ENCODE results near the gene BLOC1S5. TPM values are rescaled to one million over a fixed set of nuclear protein-coding genes. Genes with fewer than 3 reads are reported as not detected.
"Not testable (repeated sequence)": the region's sequence is repeated elsewhere in the genome, so short reads cannot be mapped to it uniquely, and the experiment has no call there.

Gene BLOC1S5
- total RNA-seq, 1 experiment from 2014 or later, result 15.0 TPM

GRCh38 chr6:8043221-8043620 lies 21.0 kb downstream of the BLOC1S5 start:
- H3K4me1 ChIP-seq, result no peaks in the 10 kb centered on the region
- no peak overlapping the region for H3K27ac Mint-ChIP-seq (ENCODE audit: unreplicated experiment)
- H3K9me3 ChIP-seq, result no peaks in the 10 kb centered on the region
- TF ChIP-seq, protein P1, sequence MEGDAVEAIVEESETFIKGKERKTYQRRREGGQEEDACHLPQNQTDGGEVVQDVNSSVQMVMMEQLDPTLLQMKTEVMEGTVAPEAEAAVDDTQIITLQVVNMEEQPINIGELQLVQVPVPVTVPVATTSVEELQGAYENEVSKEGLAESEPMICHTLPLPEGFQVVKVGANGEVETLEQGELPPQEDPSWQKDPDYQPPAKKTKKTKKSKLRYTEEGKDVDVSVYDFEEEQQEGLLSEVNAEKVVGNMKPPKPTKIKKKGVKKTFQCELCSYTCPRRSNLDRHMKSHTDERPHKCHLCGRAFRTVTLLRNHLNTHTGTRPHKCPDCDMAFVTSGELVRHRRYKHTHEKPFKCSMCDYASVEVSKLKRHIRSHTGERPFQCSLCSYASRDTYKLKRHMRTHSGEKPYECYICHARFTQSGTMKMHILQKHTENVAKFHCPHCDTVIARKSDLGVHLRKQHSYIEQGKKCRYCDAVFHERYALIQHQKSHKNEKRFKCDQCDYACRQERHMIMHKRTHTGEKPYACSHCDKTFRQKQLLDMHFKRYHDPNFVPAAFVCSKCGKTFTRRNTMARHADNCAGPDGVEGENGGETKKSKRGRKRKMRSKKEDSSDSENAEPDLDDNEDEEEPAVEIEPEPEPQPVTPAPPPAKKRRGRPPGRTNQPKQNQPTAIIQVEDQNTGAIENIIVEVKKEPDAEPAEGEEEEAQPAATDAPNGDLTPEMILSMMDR (IDR thresholded peaks at IDR 0.05; ENCODE audit: insufficient read depth in 1 of 2, low read depth in 1 of 2, low read length in 1 of 2, severe bottlenecking in 1 of 2, unreplicated experiment in 1 of 2), result no peak
- CTCF ChIA-PET, result no interaction called here
- no peak overlapping the region for H3K4me3 ChIP-seq (ENCODE audit: low read depth, low read length)
- no peaks in the 10 kb centered on the region for H3K4me1 Mint-ChIP-seq (ENCODE audit: low read depth, unreplicated experiment)
- DNase-seq, result no peak
- intact Hi-C loops (cut with micrococcal nuclease; ENCODE audit: unreplicated experiment), result no loop called here
- POLR2A ChIA-PET, result no interaction called here
- no peaks in the 10 kb centered on the region for H3K27me3 Mint-ChIP-seq (ENCODE audit: insufficient read depth, unreplicated experiment)
- no peak overlapping the region for H3K4me3 Mint-ChIP-seq (ENCODE audit: unreplicated experiment)
- H3K27me3 ChIP-seq (replicated peaks; ENCODE audit: control insufficient read depth, insufficient read depth, low read length), result no peaks in the 10 kb centered on the region
- no TSS peak for BruUV-seq (replicated peaks)
- H3K9me3 Mint-ChIP-seq (ENCODE audit: unreplicated experiment), result peaks cover 20% of the 10 kb centered on the region
- no peaks in the 10 kb centered on the region for H3K36me3 ChIP-seq (ENCODE audit: control insufficient read depth, insufficient read depth, low read length)
- H3K36me3 Mint-ChIP-seq (ENCODE audit: insufficient read depth, unreplicated experiment), result peaks cover 37% of the 10 kb centered on the region

GRCh38 chr6:8041913-8042583 lies 22.1 kb downstream of the BLOC1S5 start:
- intact Hi-C loops (cut with micrococcal nuclease; ENCODE audit: unreplicated experiment), result no loop called here
- TF ChIP-seq, protein P1 (IDR thresholded peaks at IDR 0.05; ENCODE audit: insufficient read depth in 1 of 2, low read depth in 1 of 2, low read length in 1 of 2, severe bottlenecking in 1 of 2, unreplicated experiment in 1 of 2), result no peak
- Mint-ChIP-seq H3K9me3 (ENCODE audit: unreplicated experiment) (peaks cover 16% of the 10 kb centered on the region), H3K4me3 (ENCODE audit: unreplicated experiment) (no peak overlapping the region), H3K27me3 (ENCODE audit: insufficient read depth, unreplicated experiment) (no peaks in the 10 kb centered on the region), H3K4me1 (ENCODE audit: low read depth, unreplicated experiment) (no peaks in the 10 kb centered on the region), H3K27ac (ENCODE audit: unreplicated experiment) (no peak overlapping the region), H3K36me3 (ENCODE audit: insufficient read depth, unreplicated experiment) (peaks cover 27% of the 10 kb centered on the region)
- BruUV-seq (replicated peaks), result no TSS peak
- ChIA-PET POLR2A (no interaction called here), CTCF (no interaction called here)
- H3K4me3 ChIP-seq (ENCODE audit: low read depth, low read length), result no peak overlapping the region
- H3K9me3 ChIP-seq, result no peaks in the 10 kb centered on the region
- H3K27me3 ChIP-seq (replicated peaks; ENCODE audit: control insufficient read depth, insufficient read depth, low read length), result no peaks in the 10 kb centered on the region
- no peaks in the 10 kb centered on the region for H3K36me3 ChIP-seq (ENCODE audit: control insufficient read depth, insufficient read depth, low read length)
- H3K4me1 ChIP-seq, result no peaks in the 10 kb centered on the region
- DNase-seq, result no peak

- H3K27me3 Mint-ChIP-seq (ENCODE audit: insufficient read depth, unreplicated experiment); H3K9me3 ChIP-seq; H3K4me1 Mint-ChIP-seq (ENCODE audit: low read depth, unreplicated experiment); H3K4me3 Mint-ChIP-seq (ENCODE audit: unreplicated experiment); H3K27ac Mint-ChIP-seq (ENCODE audit: unreplicated experiment); CTCF ChIA-PET; POLR2A ChIA-PET; DNase-seq; H3K36me3 ChIP-seq (ENCODE audit: control insufficient read depth, insufficient read depth, low read length); H3K36me3 Mint-ChIP-seq (ENCODE audit: insufficient read depth, unreplicated experiment); BruUV-seq (replicated peaks); H3K4me1 ChIP-seq; H3K27me3 ChIP-seq (replicated peaks; ENCODE audit: control insufficient read depth, insufficient read depth, low read length); H3K4me3 ChIP-seq (ENCODE audit: low read depth, low read length); intact Hi-C loops (cut with micrococcal nuclease; ENCODE audit: unreplicated experiment): not testable (repeated sequence)
- peaks cover 25% of the 10 kb centered on the region for H3K9me3 Mint-ChIP-seq (ENCODE audit: unreplicated experiment)
Observed at GRCh38 chr6:8034107-8034506, 30.1 kb downstream of the BLOC1S5 start.
